Effector memory CD4-positive, alpha-beta T cell (primary cell): ENCODE results near the gene PLCB1.
"Not testable (repeated sequence)": the region's sequence is repeated elsewhere in the genome, so short reads cannot be mapped to it uniquely, and the experiment has no call there.

Experiments
- DNase-seq, 3 donors: peaks; one replicate each; pipeline ENCODE4 v3.0.0-alpha.2; 2020
- H3K27ac ChIP-seq: 2 replicates; pipeline ENCODE4 v1.7.0; 2013; ENCODE audit warnings: mild to moderate bottlenecking, low read length, moderate library complexity; ENCODE audit not compliant: insufficient read depth, poor library complexity, severe bottlenecking
- H3K27me3 ChIP-seq: replicated peaks from 2 replicates; pipeline ENCODE4 v1.7.0; 2013; ENCODE audit warnings: mild to moderate bottlenecking, low read length; ENCODE audit not compliant: insufficient read depth, control insufficient read depth, poor library complexity, severe bottlenecking
- H3K36me3 ChIP-seq: 2 replicates; pipeline ENCODE4 v1.7.0; 2013; ENCODE audit warnings: mild to moderate bottlenecking, low read length, moderate library complexity; ENCODE audit not compliant: control insufficient read depth, insufficient read depth
- H3K4me1 ChIP-seq: 2 replicates; pipeline ENCODE4 v1.7.0; 2013; ENCODE audit warnings: low read length, mild to moderate bottlenecking; ENCODE audit not compliant: control insufficient read depth, insufficient read depth, poor library complexity, severe bottlenecking
- H3K4me3 ChIP-seq: 2 replicates; pipeline ENCODE4 v1.7.0; 2013; ENCODE audit warnings: low read length, low read depth, mild to moderate bottlenecking; ENCODE audit not compliant: insufficient read depth, poor library complexity, severe bottlenecking
- H3K9me3 ChIP-seq: 2 replicates; pipeline ENCODE4 v1.7.0; 2013; ENCODE audit warnings: mild to moderate bottlenecking, low read length, moderate library complexity; ENCODE audit not compliant: control insufficient read depth

PLCB1 gene

DNA sequence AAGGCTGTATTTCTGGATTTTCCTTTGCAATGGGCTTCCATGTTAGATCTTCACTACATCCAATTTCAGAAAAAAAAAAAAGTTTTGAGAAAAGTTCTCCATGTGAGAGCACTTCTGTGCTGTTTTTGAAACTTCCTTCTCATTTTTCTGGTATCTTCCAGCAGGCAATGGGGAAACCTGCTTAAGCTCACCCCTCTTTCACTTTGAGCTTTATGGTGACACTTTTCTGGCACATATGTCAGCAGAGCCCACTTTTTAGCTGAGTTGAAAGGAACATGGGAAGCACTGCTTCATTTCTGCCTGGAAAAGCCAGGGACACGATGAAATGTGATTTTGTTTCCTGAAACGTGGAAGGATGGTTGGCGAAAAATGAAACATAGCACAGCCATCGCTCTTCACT lies 293.7 kb downstream of the PLCB1 start:
- Histone ChIP-seq H3K4me1 (no peaks in the 10 kb centered on the region), H3K27ac (no peak overlapping the region), H3K36me3 (no peaks in the 10 kb centered on the region), H3K9me3 (no peaks in the 10 kb centered on the region), H3K4me3 (no peak overlapping the region), H3K27me3 (no peaks in the 10 kb centered on the region)
- no peak for DNase-seq

- Histone ChIP-seq H3K27ac (no peak overlapping the region), H3K4me1 (no peaks in the 10 kb centered on the region), H3K36me3 (no peaks in the 10 kb centered on the region), H3K27me3 (no peaks in the 10 kb centered on the region), H3K4me3 (no peak overlapping the region), H3K9me3 (no peaks in the 10 kb centered on the region)
- DNase-seq = no peak
These were observed 295.5 kb downstream of the PLCB1 start for GRCh38 chr20:8427419-8428040.

GRCh38 chr20:8428988-8429387 lies 296.9 kb downstream of the PLCB1 start:
- Histone ChIP-seq H3K36me3 (no peaks in the 10 kb centered on the region), H3K27ac (no peak overlapping the region), H3K9me3 (no peaks in the 10 kb centered on the region), H3K27me3 (no peaks in the 10 kb centered on the region), H3K4me1 (no peaks in the 10 kb centered on the region), H3K4me3 (no peak overlapping the region)
- no peak for DNase-seq

- Histone ChIP-seq H3K4me3 (no peak overlapping the region), H3K9me3 (no peaks in the 10 kb centered on the region), H3K27ac (no peak overlapping the region), H3K36me3 (no peaks in the 10 kb centered on the region), H3K4me1 (no peaks in the 10 kb centered on the region), H3K27me3 (no peaks in the 10 kb centered on the region)
- DNase-seq = no peak
These were observed 299.7 kb downstream of the PLCB1 start for GRCh38 chr20:8431538-8432434.

GRCh38 chr20:8432435-8433148 lies 300.5 kb downstream of the PLCB1 start:
- no peaks in the 10 kb centered on the region for H3K4me1 ChIP-seq
- no peak for DNase-seq

DNA sequence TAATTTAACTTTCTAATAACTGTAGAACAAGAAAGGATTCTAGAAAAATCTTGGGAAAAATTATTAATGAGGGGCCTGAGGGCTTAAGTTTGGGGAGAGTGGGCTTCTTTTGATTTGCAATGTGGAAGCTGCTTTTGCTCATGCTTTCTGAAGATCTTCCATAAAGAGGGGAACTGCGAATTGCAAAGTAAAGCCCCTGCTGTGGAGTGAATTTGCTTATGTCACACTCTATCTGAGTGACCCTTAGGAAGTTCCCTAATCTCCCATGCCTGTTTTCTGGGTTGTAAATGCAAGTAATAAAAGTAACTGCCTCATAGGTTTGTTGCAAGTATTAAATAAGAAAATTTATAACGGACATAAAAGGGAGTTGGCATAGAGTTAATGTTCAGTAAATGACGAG lies 301.2 kb downstream of the PLCB1 start:
- DNase-seq = no peak
- H3K4me3 ChIP-seq = no peak overlapping the region
- H3K9me3 ChIP-seq = no peaks in the 10 kb centered on the region
- no peak overlapping the region for H3K27ac ChIP-seq
- no peaks in the 10 kb centered on the region for H3K36me3 ChIP-seq
- H3K27me3 ChIP-seq = no peaks in the 10 kb centered on the region
- no peaks in the 10 kb centered on the region for H3K4me1 ChIP-seq

More at GRCh38 chr20:8432435-8433148, 300.5 kb downstream of the PLCB1 start:
- H3K36me3 ChIP-seq = no peaks in the 10 kb centered on the region
- no peak overlapping the region for H3K27ac ChIP-seq
- no peaks in the 10 kb centered on the region for H3K9me3 ChIP-seq
- H3K27me3 ChIP-seq = no peaks in the 10 kb centered on the region
- no peak overlapping the region for H3K4me3 ChIP-seq

- Histone ChIP-seq H3K4me1 (no peaks in the 10 kb centered on the region), H3K4me3 (no peak overlapping the region), H3K36me3 (no peaks in the 10 kb centered on the region), H3K27ac (no peak overlapping the region), H3K9me3 (no peaks in the 10 kb centered on the region), H3K27me3 (no peaks in the 10 kb centered on the region)
- no peak for DNase-seq
These were observed 302.3 kb downstream of the PLCB1 start for GRCh38 chr20:8434326-8434876.

- Histone ChIP-seq H3K36me3 (no peaks in the 10 kb centered on the region), H3K27ac (no peak overlapping the region), H3K4me1 (no peaks in the 10 kb centered on the region), H3K9me3 (no peaks in the 10 kb centered on the region), H3K4me3 (no peak overlapping the region), H3K27me3 (no peaks in the 10 kb centered on the region)
- no peak for DNase-seq
These were observed 303.4 kb downstream of the PLCB1 start for GRCh38 chr20:8435285-8436035.

GRCh38 chr20:8436938-8437337 lies 304.9 kb downstream of the PLCB1 start:
- not testable (repeated sequence) for H3K36me3 ChIP-seq, H3K27me3 ChIP-seq, DNase-seq, H3K9me3 ChIP-seq, H3K4me3 ChIP-seq, H3K4me1 ChIP-seq, H3K27ac ChIP-seq
